ENCODE results near the gene AGMO. TPM values are rescaled to one million over a fixed set of nuclear protein-coding genes. Genes with fewer than 3 reads are reported as not detected.

The AGMO gene
- total RNA-seq, 1 donor from 2014 or later: not detected

DNA sequence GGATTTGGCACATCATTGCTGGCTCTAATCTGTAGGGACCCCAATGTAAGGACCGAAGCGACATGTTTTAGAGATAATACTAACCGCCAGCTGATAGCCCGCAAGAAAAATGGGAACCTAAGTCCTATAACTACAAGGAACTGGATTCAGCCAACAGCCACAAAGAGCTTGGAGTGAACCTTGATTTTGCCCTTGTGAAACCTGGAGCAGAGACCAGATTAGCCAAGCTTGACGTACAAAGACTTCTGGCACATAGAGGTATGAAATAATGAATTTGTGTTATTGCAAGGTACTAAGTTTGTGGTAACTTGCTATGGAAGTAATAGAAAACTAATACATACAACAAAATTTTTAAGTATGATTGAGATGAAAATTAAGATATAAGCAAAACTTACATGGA is 246.9 kb downstream of the AGMO start:
- Mint-ChIP-seq H3K27me3 (ENCODE audit: unreplicated experiment) (peaks cover 3% of the 10 kb centered on the region), H3K27ac (ENCODE audit: unreplicated experiment) (no peak overlapping the region), H3K36me3 (ENCODE audit: low read depth, unreplicated experiment) (no peaks in the 10 kb centered on the region), H3K4me1 (ENCODE audit: unreplicated experiment) (no peaks in the 10 kb centered on the region), H3K4me3 (ENCODE audit: unreplicated experiment) (no peak overlapping the region), H3K9me3 (ENCODE audit: unreplicated experiment) (no peaks in the 10 kb centered on the region)
- TF ChIP-seq CTCF (IDR thresholded peaks at IDR 0.05; ENCODE audit: unreplicated experiment): no peak
- no peak for DNase-seq (ENCODE audit: low spot score)

- no peaks in the 10 kb centered on the region for H3K4me1 Mint-ChIP-seq (ENCODE audit: unreplicated experiment)
- no peak for TF ChIP-seq CTCF (IDR thresholded peaks at IDR 0.05; ENCODE audit: unreplicated experiment)
- no peaks in the 10 kb centered on the region for H3K9me3 Mint-ChIP-seq (ENCODE audit: unreplicated experiment)
- no peak overlapping the region for H3K27ac Mint-ChIP-seq (ENCODE audit: unreplicated experiment)
- DNase-seq (ENCODE audit: low spot score): no peak
- no peak overlapping the region for H3K4me3 Mint-ChIP-seq (ENCODE audit: unreplicated experiment)
- H3K36me3 Mint-ChIP-seq (ENCODE audit: low read depth, unreplicated experiment): no peaks in the 10 kb centered on the region
- no peaks in the 10 kb centered on the region for H3K27me3 Mint-ChIP-seq (ENCODE audit: unreplicated experiment)
Measured at GRCh38 chr7:15313361-15313760, 248.5 kb downstream of the AGMO start.

DNA sequence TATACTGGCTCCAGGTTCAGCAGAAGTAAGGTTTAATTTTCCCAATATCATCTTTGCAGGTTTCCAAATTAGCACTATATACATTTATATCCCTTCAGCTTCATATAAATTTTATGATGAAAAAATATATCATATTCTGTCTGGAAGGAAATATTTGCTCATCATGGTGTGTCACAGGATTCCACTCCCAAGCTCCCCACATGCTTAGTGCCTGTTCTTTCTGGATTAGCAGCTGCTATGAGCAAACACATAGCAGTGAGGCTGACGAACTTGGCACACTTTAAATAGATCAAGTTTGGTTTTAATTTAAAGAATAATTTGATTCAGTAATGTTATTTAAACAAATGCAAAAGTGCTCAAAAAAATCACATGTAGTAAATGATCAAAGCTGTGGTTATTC is 251.9 kb downstream of the AGMO start:
- Mint-ChIP-seq H3K9me3 (ENCODE audit: unreplicated experiment) (no peaks in the 10 kb centered on the region), H3K27me3 (ENCODE audit: unreplicated experiment) (no peaks in the 10 kb centered on the region), H3K36me3 (ENCODE audit: low read depth, unreplicated experiment) (no peaks in the 10 kb centered on the region), H3K4me1 (ENCODE audit: unreplicated experiment) (no peaks in the 10 kb centered on the region), H3K4me3 (ENCODE audit: unreplicated experiment) (no peak overlapping the region), H3K27ac (ENCODE audit: unreplicated experiment) (no peak overlapping the region)
- no peak for DNase-seq (ENCODE audit: low spot score)
- TF ChIP-seq CTCF (IDR thresholded peaks at IDR 0.05; ENCODE audit: unreplicated experiment): no peak

- no peak overlapping the region for H3K27ac Mint-ChIP-seq (ENCODE audit: unreplicated experiment)
- H3K4me1 Mint-ChIP-seq (ENCODE audit: unreplicated experiment): no peaks in the 10 kb centered on the region
- no peaks in the 10 kb centered on the region for H3K9me3 Mint-ChIP-seq (ENCODE audit: unreplicated experiment)
- DNase-seq (ENCODE audit: low spot score): no peak
- H3K4me3 Mint-ChIP-seq (ENCODE audit: unreplicated experiment): no peak overlapping the region
- H3K36me3 Mint-ChIP-seq (ENCODE audit: low read depth, unreplicated experiment): no peaks in the 10 kb centered on the region
- no peak for TF ChIP-seq CTCF (IDR thresholded peaks at IDR 0.05; ENCODE audit: unreplicated experiment)
- H3K27me3 Mint-ChIP-seq (ENCODE audit: unreplicated experiment): no peaks in the 10 kb centered on the region
Measured at GRCh38 chr7:15308821-15309220, 253.0 kb downstream of the AGMO start.

GRCh38 chr7:15306296-15306695 is 255.5 kb downstream of the AGMO start:
- no peaks in the 10 kb centered on the region for H3K9me3 Mint-ChIP-seq (ENCODE audit: unreplicated experiment)
- TF ChIP-seq CTCF (IDR thresholded peaks at IDR 0.05; ENCODE audit: unreplicated experiment): no peak
- no peaks in the 10 kb centered on the region for H3K27me3 Mint-ChIP-seq (ENCODE audit: unreplicated experiment)
- H3K27ac Mint-ChIP-seq (ENCODE audit: unreplicated experiment): no peak overlapping the region
- H3K36me3 Mint-ChIP-seq (ENCODE audit: low read depth, unreplicated experiment): no peaks in the 10 kb centered on the region
- DNase-seq (ENCODE audit: low spot score): no peak
- H3K4me3 Mint-ChIP-seq (ENCODE audit: unreplicated experiment): no peak overlapping the region
- no peaks in the 10 kb centered on the region for H3K4me1 Mint-ChIP-seq (ENCODE audit: unreplicated experiment)
